ENCODE data around the gene DACH1.

DNA sequence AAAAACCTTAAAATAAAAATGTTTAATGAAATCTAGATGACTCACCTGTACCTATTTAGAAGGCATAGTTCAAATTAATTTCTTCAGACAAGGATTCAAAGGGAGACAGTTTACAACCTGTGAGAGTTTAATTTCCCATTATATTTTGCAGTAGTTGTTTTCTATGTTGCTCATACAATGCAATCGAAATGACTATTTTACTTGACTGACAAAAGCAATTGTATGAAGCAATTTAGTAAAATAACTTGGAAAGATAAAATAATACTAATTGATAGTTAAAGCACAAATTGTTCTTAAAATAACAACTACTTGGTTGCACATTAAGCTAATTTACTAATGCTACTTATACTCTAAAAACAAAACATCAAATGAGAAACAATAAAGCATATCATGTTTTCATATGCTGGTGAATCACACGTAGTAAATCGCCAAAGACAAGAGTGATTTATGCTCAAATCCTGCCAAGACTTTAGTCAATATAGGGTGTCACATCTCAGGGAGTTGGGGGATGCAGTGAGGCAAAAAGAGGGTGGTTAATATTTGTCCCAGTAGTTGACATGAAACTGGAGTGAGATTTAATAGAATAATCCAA, 6.4 kb downstream of the DACH1 start:
- TF ChIP-seq, protein P1, sequence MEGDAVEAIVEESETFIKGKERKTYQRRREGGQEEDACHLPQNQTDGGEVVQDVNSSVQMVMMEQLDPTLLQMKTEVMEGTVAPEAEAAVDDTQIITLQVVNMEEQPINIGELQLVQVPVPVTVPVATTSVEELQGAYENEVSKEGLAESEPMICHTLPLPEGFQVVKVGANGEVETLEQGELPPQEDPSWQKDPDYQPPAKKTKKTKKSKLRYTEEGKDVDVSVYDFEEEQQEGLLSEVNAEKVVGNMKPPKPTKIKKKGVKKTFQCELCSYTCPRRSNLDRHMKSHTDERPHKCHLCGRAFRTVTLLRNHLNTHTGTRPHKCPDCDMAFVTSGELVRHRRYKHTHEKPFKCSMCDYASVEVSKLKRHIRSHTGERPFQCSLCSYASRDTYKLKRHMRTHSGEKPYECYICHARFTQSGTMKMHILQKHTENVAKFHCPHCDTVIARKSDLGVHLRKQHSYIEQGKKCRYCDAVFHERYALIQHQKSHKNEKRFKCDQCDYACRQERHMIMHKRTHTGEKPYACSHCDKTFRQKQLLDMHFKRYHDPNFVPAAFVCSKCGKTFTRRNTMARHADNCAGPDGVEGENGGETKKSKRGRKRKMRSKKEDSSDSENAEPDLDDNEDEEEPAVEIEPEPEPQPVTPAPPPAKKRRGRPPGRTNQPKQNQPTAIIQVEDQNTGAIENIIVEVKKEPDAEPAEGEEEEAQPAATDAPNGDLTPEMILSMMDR (IDR thresholded peaks at IDR 0.05) = no peak
- TF ChIP-seq POLR2A (IDR thresholded peaks at IDR 0.05) = no peak

Measured in esophagus squamous epithelium (tissue), 4 donors.